SK-N-MC (cell line): ENCODE measurements around the gene PLSCR3.

ENCODE experiments used
- EZH2 ChIP-seq: fragments of 200-600 bp; sonication (generic); IDR thresholded peaks from one replicate; pipeline ENCODE4 v1.6.1; 2017; ENCODE audit warnings: antibody characterized with exemption
- FOXP2 ChIP-seq: optimal IDR thresholded peaks from 2 replicates; pipeline ENCODE3; 2011; ENCODE audit warnings: mild to moderate bottlenecking, moderate library complexity; ENCODE audit not compliant: insufficient read depth; ENCODE audit errors: extremely low read length, control extremely low read depth
- POLR2AphosphoS5 ChIP-seq: IDR thresholded peaks from 2 replicates; pipeline ENCODE4 v1.6.1; 2012; ENCODE audit warnings: mild to moderate bottlenecking, low read depth, low read length, borderline replicate concordance

GRCh38 chr17:7343250-7343649 is 51.1 kb downstream of the PLSCR3 start:
- no peak for TF ChIP-seq EZH2
- no peak for TF ChIP-seq POLR2AphosphoS5
- no peak for TF ChIP-seq FOXP2
